Measurements from ENCODE around the gene CAPZA2. TPM values are rescaled to one million over a fixed set of nuclear protein-coding genes. Genes with fewer than 3 reads are reported as not detected.

The CAPZA2 gene
- polyA plus RNA-seq, 1 experiment: 47.4 TPM

GRCh38 chr7:116877443-116878217, 15.2 kb downstream of the CAPZA2 start:
- no peak for DNase-seq (ENCODE audit: low read depth)
- H3K27me3 ChIP-seq (ENCODE audit: control insufficient read depth, insufficient read depth, low read length): no peaks in the 10 kb centered on the region
- H3K4me3 ChIP-seq (ENCODE audit: low read depth, low read length): no peak overlapping the region
- POLR2A ChIA-PET: no interaction called here
- CTCF ChIA-PET: no interaction called here
- TF ChIP-seq, protein P1, sequence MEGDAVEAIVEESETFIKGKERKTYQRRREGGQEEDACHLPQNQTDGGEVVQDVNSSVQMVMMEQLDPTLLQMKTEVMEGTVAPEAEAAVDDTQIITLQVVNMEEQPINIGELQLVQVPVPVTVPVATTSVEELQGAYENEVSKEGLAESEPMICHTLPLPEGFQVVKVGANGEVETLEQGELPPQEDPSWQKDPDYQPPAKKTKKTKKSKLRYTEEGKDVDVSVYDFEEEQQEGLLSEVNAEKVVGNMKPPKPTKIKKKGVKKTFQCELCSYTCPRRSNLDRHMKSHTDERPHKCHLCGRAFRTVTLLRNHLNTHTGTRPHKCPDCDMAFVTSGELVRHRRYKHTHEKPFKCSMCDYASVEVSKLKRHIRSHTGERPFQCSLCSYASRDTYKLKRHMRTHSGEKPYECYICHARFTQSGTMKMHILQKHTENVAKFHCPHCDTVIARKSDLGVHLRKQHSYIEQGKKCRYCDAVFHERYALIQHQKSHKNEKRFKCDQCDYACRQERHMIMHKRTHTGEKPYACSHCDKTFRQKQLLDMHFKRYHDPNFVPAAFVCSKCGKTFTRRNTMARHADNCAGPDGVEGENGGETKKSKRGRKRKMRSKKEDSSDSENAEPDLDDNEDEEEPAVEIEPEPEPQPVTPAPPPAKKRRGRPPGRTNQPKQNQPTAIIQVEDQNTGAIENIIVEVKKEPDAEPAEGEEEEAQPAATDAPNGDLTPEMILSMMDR (IDR thresholded peaks at IDR 0.05; ENCODE audit: insufficient read depth, low read depth, low read length): no peak
- no peaks in the 10 kb centered on the region for H3K36me3 ChIP-seq (ENCODE audit: control insufficient read depth, insufficient read depth, low read length)

DNA sequence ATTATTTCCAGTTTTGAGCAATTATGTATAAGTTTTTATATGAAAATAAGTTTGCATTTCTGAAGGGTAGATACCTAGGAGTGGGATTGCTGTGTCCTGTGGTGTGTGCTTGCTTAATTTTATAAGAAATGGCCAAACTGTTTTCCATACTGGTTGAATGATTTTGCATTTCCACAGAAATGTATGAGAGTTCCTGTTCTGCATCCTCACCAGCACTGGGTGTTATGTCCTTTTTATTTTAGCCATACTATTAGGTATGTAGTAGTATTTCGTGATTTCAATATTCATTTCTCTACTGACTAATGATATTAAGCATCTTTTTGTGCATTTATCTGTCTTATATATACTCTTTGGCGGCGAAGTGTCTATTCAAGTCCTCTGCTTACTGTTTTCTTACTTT, 22.3 kb downstream of the CAPZA2 start:
- CTCF ChIA-PET: no interaction called here

GRCh38 chr7:116885724-116886123, 23.3 kb downstream of the CAPZA2 start:
- Histone ChIP-seq H3K27me3 (ENCODE audit: control insufficient read depth, insufficient read depth, low read length) (no peaks in the 10 kb centered on the region), H3K36me3 (ENCODE audit: control insufficient read depth, insufficient read depth, low read length) (no peaks in the 10 kb centered on the region), H3K4me3 (ENCODE audit: low read depth, low read length) (no peak overlapping the region)
- TF ChIP-seq, protein P1 (IDR thresholded peaks at IDR 0.05; ENCODE audit: insufficient read depth, low read depth, low read length): no peak
- ChIA-PET POLR2A (no interaction called here), CTCF (no interaction called here)
- no peak for DNase-seq (ENCODE audit: low read depth)

More for the DNA sequence above, 22.3 kb downstream of the CAPZA2 start:
- Histone ChIP-seq H3K4me3 (ENCODE audit: low read depth, low read length) (no peak overlapping the region), H3K27me3 (ENCODE audit: control insufficient read depth, insufficient read depth, low read length) (no peaks in the 10 kb centered on the region), H3K36me3 (ENCODE audit: control insufficient read depth, insufficient read depth, low read length) (no peaks in the 10 kb centered on the region)
- POLR2A ChIA-PET: no interaction called here
- no peak for DNase-seq (ENCODE audit: low read depth)
- TF ChIP-seq, protein P1 (IDR thresholded peaks at IDR 0.05; ENCODE audit: insufficient read depth, low read depth, low read length): no peak

GRCh38 chr7:116886543-116887156, 24.3 kb downstream of the CAPZA2 start:
- ChIA-PET CTCF (interaction anchor here (0.6 kb wide), 1 partner anchor 22 kb away, joined by 3 read pairs; no protein-coding TSS in a partner anchor), POLR2A (no interaction called here)
- DNase-seq (ENCODE audit: low read depth): no peak
- Histone ChIP-seq H3K4me3 (ENCODE audit: low read depth, low read length) (no peak overlapping the region), H3K27me3 (ENCODE audit: control insufficient read depth, insufficient read depth, low read length) (no peaks in the 10 kb centered on the region), H3K36me3 (ENCODE audit: control insufficient read depth, insufficient read depth, low read length) (no peaks in the 10 kb centered on the region)
- TF ChIP-seq, protein P1 (IDR thresholded peaks at IDR 0.05; ENCODE audit: insufficient read depth, low read depth, low read length): no peak

DNA sequence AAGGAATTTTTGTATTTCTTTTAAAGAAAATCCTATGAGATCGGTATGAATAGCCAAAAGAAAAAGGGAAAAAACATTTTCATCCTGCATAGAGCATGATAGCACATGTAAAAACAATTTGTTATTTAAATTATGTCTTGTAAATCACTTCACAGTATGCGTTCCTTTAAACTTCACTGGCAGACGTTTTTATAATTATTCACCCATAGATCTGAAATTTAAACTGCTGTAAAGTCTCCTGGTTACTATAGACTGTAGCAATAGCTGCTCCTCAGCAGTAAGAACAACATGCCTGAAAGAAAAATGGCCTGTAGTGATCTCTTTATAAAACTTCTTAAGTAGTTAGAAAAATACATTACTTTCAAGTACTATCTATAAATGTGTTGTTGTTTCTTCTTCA, 26.5 kb downstream of the CAPZA2 start:
- DNase-seq (ENCODE audit: low read depth): no peak
- ChIA-PET CTCF (no interaction called here), POLR2A (no interaction called here)
- TF ChIP-seq, protein P1 (IDR thresholded peaks at IDR 0.05; ENCODE audit: insufficient read depth, low read depth, low read length): no peak
- no peaks in the 10 kb centered on the region for H3K27me3 ChIP-seq (ENCODE audit: control insufficient read depth, insufficient read depth, low read length)
- no peaks in the 10 kb centered on the region for H3K36me3 ChIP-seq (ENCODE audit: control insufficient read depth, insufficient read depth, low read length)
- H3K4me3 ChIP-seq (ENCODE audit: low read depth, low read length): no peak overlapping the region

Measured in BJ (cell line).